ENCODE data around the gene VILL.
"Not testable (repeated sequence)": the region's sequence is repeated elsewhere in the genome, so short reads cannot be mapped to it uniquely, and the experiment has no call there.

- not testable (repeated sequence) for TF ChIP-seq EZH2 (IDR thresholded peaks at IDR 0.05; ENCODE audit: borderline replicate concordance, low read length); CTCF (IDR thresholded peaks at IDR 0.05; ENCODE audit: low read length)
Measured at GRCh38 chr3:38053813-38054498, 63.4 kb downstream of the VILL start.

Data from OCI-LY1 (cell line).